Keratinocyte (primary cell): ENCODE results near the gene SAMD4A. TPM values are rescaled to one million over a fixed set of nuclear protein-coding genes. Genes with fewer than 3 reads are reported as not detected.

Experiments used
- DNase-seq: peaks from one replicate; pipeline ENCODE4 v3.0.0-alpha.2; 2011; ENCODE audit warnings: low read depth, missing footprints, low spot score
- FAIRE-seq: peaks from 2 replicates; lab custom pipeline; 2011; peaks lifted over from hg19 to GRCh38; lab: Jason Lieb, UNC
- H2AFZ ChIP-seq: 2 replicates; pipeline ENCODE4 v1.6.0; 2012; ENCODE audit warnings: low read length, control low read depth, inconsistent platforms; ENCODE audit not compliant: control insufficient read depth
- H3K27ac ChIP-seq: 2 replicates; pipeline ENCODE4 v1.5.1; 2011; ENCODE audit warnings: low read length; ENCODE audit not compliant: control insufficient read depth, insufficient read depth
- H3K27me3 ChIP-seq: 3 replicates; pipeline ENCODE4 v1.6.0; 2011; ENCODE audit warnings: low read length; ENCODE audit not compliant: control insufficient read depth, insufficient read depth; ENCODE audit errors: extremely low read depth
- H3K36me3 ChIP-seq, 2 experiments: 2 replicates in 1 of 2; 3 replicates in 1 of 2; pipeline ENCODE4 v1.5.1; 2011; ENCODE audit warnings: low read length in 2 of 2, mild to moderate bottlenecking in 1 of 2; ENCODE audit not compliant: control insufficient read depth in 2 of 2, insufficient read depth in 2 of 2; ENCODE audit errors: extremely low read depth in 1 of 2
- H3K4me1 ChIP-seq: 3 replicates; pipeline ENCODE4 v1.5.1; 2011; ENCODE audit warnings: low read length; ENCODE audit not compliant: control insufficient read depth, insufficient read depth; ENCODE audit errors: extremely low read depth
- H3K4me2 ChIP-seq: 3 replicates; pipeline ENCODE4 v1.6.0; 2011; ENCODE audit warnings: low read depth, low read length; ENCODE audit not compliant: control insufficient read depth, insufficient read depth; ENCODE audit errors: extremely low read depth
- H3K4me3 ChIP-seq, 3 experiments: fragments of 200-600 bp in 1 of 3; sonication (generic) in 1 of 3; 2 replicates in 2 of 3; 3 replicates in 1 of 3; pipeline ENCODE4 v1.5.1; 2011 to 2016; ENCODE audit warnings: low read length in 3 of 3, mild to moderate bottlenecking in 3 of 3, control low read depth in 2 of 3, inconsistent platforms in 1 of 3, low read depth in 1 of 3, mixed read lengths in 1 of 3, mixed run types in 1 of 3, moderate library complexity in 1 of 3; ENCODE audit not compliant: control insufficient read depth in 2 of 3, insufficient read depth in 2 of 3; ENCODE audit errors: extremely low read depth in 1 of 3
- H3K79me2 ChIP-seq: 2 replicates; pipeline ENCODE4 v1.6.0; 2012; ENCODE audit warnings: low read length; ENCODE audit not compliant: control insufficient read depth, insufficient read depth
- H3K9ac ChIP-seq: 3 replicates; pipeline ENCODE4 v1.6.0; 2011; ENCODE audit warnings: low read length; ENCODE audit not compliant: control insufficient read depth, insufficient read depth; ENCODE audit errors: extremely low read depth
- H3K9me1 ChIP-seq: 3 replicates; pipeline ENCODE4 v1.6.0; 2011; ENCODE audit warnings: low read length; ENCODE audit not compliant: control insufficient read depth, insufficient read depth; ENCODE audit errors: extremely low read depth
- H3K9me3 ChIP-seq: 2 replicates; pipeline ENCODE4 v1.5.1; 2012; ENCODE audit warnings: low read depth, low read length; ENCODE audit not compliant: control insufficient read depth
- H4K20me1 ChIP-seq: 3 replicates; pipeline ENCODE4 v1.6.0; 2011; ENCODE audit warnings: low read length; ENCODE audit not compliant: control insufficient read depth, insufficient read depth; ENCODE audit errors: extremely low read depth
- EZH2 ChIP-seq: IDR thresholded peaks from one replicate; pipeline ENCODE4 v1.6.1; 2012; ENCODE audit warnings: inconsistent platforms, mild to moderate bottlenecking, low read length, moderate library complexity
- dilution Hi-C: fragments of 300-500 bp; cut with MboI; formaldehyde crosslinking; loops from one replicate; pipeline ENCODE4 v1.7.0; 2020; ENCODE audit warnings: low sequenced_read_pairs; ENCODE audit not compliant: extremely low pct_ligation_motif_present
- polyA plus RNA-seq, 5 experiments: library from polyadenylated mRNA; depleted of rRNA in 3 of 5; stranded (reverse) in 3 of 5; stranded (forward) in 1 of 5; unstranded in 1 of 5; fragments of >200 nt; gene quantifications; 1 replicate in 1 of 5; 2 replicates in 3 of 5; 3 replicates in 1 of 5; pipeline versions ENCODE4 v1.2.1 to v1.2.3, GENCODE V29; 2011 to 2012; ENCODE audit warnings: missing spikeins in 2 of 5, low read depth in 1 of 5, low replicate concordance in 1 of 5
- TF ChIP-seq, protein P1 (sequence below), 3 experiments: IDR thresholded peaks in 1 of 3; conservative IDR thresholded peaks in 1 of 3; optimal IDR thresholded peaks in 1 of 3; 2 replicates in 2 of 3; 3 replicates in 1 of 3; pipeline versions ENCODE3 to v1.5.1; 2011; ENCODE audit warnings: low read length in 3 of 3, mild to moderate bottlenecking in 3 of 3, moderate library complexity in 2 of 3, control low read depth in 1 of 3, inconsistent platforms in 1 of 3; ENCODE audit not compliant: insufficient read depth in 2 of 3; ENCODE audit errors: extremely low read depth in 1 of 3

SAMD4A gene
- polyA plus RNA-seq, 1 donor (not counting 4 experiments of a cell fraction or from before 2014, with no cell fraction given): 16.2 TPM

DNA sequence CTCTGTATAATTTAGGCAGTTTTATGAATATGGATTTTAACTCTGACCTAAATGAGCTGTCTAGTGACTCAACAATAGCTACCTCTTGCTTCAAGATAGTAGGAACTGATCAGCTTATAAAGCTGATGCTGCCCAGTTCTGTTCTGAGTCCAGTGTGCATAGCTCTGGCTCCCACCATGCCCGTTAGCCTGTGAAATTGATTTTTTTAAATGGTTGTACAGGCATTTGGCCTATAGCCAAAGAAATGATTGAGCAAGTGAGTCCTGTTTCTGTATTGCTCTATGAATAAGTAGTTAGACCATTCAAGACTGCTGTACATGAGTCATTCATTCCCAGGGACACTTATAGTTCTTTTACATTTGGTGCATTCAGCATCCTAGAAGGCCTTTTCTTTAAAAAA is 36.4 kb downstream of the SAMD4A start:
- no peaks in the 10 kb centered on the region for H3K9me3 ChIP-seq
- peak; percentile 58 for FAIRE-seq
- H3K27ac ChIP-seq: peak overlapping the region; percentile 45
- no peak overlapping the region for H3K9ac ChIP-seq
- peaks cover 6% of the 10 kb centered on the region for H4K20me1 ChIP-seq
- H2AFZ ChIP-seq: no peak overlapping the region
- H3K27me3 ChIP-seq: no peaks in the 10 kb centered on the region
- peaks cover 0 to 2% of the 10 kb centered on the region in 2 experiments for H3K36me3 ChIP-seq
- H3K79me2 ChIP-seq: peaks cover 51% of the 10 kb centered on the region
- H3K4me2 ChIP-seq: no peak overlapping the region
- no peak overlapping the region for H3K4me3 ChIP-seq
- H3K9me1 ChIP-seq: no peaks in the 10 kb centered on the region
- H3K4me1 ChIP-seq: peaks cover 30% of the 10 kb centered on the region
- DNase-seq: no peak
- TF ChIP-seq, protein P1, sequence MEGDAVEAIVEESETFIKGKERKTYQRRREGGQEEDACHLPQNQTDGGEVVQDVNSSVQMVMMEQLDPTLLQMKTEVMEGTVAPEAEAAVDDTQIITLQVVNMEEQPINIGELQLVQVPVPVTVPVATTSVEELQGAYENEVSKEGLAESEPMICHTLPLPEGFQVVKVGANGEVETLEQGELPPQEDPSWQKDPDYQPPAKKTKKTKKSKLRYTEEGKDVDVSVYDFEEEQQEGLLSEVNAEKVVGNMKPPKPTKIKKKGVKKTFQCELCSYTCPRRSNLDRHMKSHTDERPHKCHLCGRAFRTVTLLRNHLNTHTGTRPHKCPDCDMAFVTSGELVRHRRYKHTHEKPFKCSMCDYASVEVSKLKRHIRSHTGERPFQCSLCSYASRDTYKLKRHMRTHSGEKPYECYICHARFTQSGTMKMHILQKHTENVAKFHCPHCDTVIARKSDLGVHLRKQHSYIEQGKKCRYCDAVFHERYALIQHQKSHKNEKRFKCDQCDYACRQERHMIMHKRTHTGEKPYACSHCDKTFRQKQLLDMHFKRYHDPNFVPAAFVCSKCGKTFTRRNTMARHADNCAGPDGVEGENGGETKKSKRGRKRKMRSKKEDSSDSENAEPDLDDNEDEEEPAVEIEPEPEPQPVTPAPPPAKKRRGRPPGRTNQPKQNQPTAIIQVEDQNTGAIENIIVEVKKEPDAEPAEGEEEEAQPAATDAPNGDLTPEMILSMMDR (optimal IDR thresholded peaks at IDR 0.05 in 1 of 3, IDR thresholded peaks at IDR 0.05 in 1 of 3, conservative IDR thresholded peaks at IDR 0.05 in 1 of 3; ENCODE audit: extremely low read depth in 1 of 3, insufficient read depth in 2 of 3, low read length in 3 of 3): no peak
- TF ChIP-seq EZH2: no peak
- dilution Hi-C loops: no loop called here

DNA sequence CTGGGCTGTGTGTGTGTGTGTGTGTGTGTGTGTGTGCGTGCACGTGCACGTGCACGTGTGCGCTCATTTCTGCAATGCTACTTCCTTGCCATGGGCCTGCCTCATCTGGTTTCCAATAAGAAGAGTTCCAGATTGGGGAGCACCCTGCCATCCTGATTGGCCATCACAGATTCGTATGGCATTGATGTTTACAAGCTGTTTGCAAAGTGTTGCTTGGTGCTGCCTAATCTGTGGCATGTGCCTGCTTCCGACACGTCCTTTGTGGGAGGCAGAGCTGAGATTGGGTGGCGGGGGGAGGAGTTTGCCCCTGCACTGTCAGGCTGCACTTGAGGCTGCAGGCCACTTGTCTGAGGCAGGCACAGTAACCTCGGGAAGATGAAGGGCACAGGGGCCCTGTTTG is 39.2 kb downstream of the SAMD4A start:
- Histone ChIP-seq H3K27me3 (no peaks in the 10 kb centered on the region), H4K20me1 (peaks cover 6% of the 10 kb centered on the region), H3K4me3 (no peak overlapping the region), H3K4me1 (peaks cover 17% of the 10 kb centered on the region), H2AFZ (no peak overlapping the region), H3K9me3 (no peaks in the 10 kb centered on the region), H3K4me2 (peak overlapping the region; percentile 0), H3K9ac (no peak overlapping the region), H3K36me3 (peaks cover 0 to 2% of the 10 kb centered on the region in 2 experiments), H3K27ac (peak overlapping the region; percentile 25), H3K9me1 (no peaks in the 10 kb centered on the region), H3K79me2 (peaks cover 44% of the 10 kb centered on the region)
- FAIRE-seq (no peak), DNase-seq (no peak)
- TF ChIP-seq EZH2: no peak
- TF ChIP-seq, protein P1 (optimal IDR thresholded peaks at IDR 0.05 in 1 of 3, IDR thresholded peaks at IDR 0.05 in 1 of 3, conservative IDR thresholded peaks at IDR 0.05 in 1 of 3; ENCODE audit: extremely low read depth in 1 of 3, insufficient read depth in 2 of 3, low read length in 3 of 3): no peak
- dilution Hi-C loops: no loop called here
